Tibial nerve (tissue), 4 donors: ENCODE results near the gene RPS27L. TPM values are rescaled to one million over a fixed set of nuclear protein-coding genes. Genes with fewer than 3 reads are reported as not detected.
A peak's percentile ranks its signal among the peaks of the same experiment; 100 is the strongest.

Experiments
- DNase-seq, 2 donors: peaks; one replicate each; pipeline ENCODE4 v3.0.0-alpha.2; 2019; ENCODE audit warnings: low spot score in 2 of 2
- H3K27ac ChIP-seq, 4 donors: fragments of 200-600 bp; sonication (generic) in 3 of 4; one replicate each; pipeline ENCODE4 v1.5.1; 2017 to 2019; ENCODE audit warnings: mild to moderate bottlenecking in 1 of 4
- H3K27me3 ChIP-seq, 2 donors: fragments of 200-600 bp; sonication (generic) in 1 of 2; one replicate each; pipeline versions ENCODE4 v1.5.1 to v1.6.0; 2017 to 2019
- H3K36me3 ChIP-seq, 3 donors: fragments of 200-600 bp; sonication (generic); one replicate each; pipeline ENCODE4 v1.5.1; 2018 to 2019
- H3K4me1 ChIP-seq, 4 donors: fragments of 200-600 bp; sonication (generic) in 3 of 4; one replicate each; pipeline ENCODE4 v1.5.1; 2017 to 2019
- H3K4me3 ChIP-seq, 4 donors: fragments of 200-600 bp; sonication (generic) in 3 of 4; one replicate each; pipeline ENCODE4 v1.5.1; 2017 to 2019; ENCODE audit warnings: mild to moderate bottlenecking in 1 of 4, moderate library complexity in 1 of 4
- H3K9me3 ChIP-seq, 4 donors: fragments of 200-600 bp; sonication (generic) in 3 of 4; one replicate each; pipeline ENCODE4 v1.5.1; 2017 to 2019
- EP300 ChIP-seq, 2 donors: sonication (generic); formaldehyde crosslinking; IDR thresholded peaks; one replicate each; pipeline ENCODE4 v1.6.1; 2017; ENCODE audit warnings: antibody characterized with exemption in 2 of 2, mild to moderate bottlenecking in 1 of 2
- POLR2A ChIP-seq, 2 donors: fragments of 450-650 bp; IDR thresholded peaks; one replicate each; pipeline ENCODE4 v1.6.1; 2017; ENCODE audit warnings: antibody characterized with exemption in 2 of 2, mild to moderate bottlenecking in 2 of 2, moderate library complexity in 2 of 2
- WGBS, 2 donors: methylation state at CpG; one replicate each; pipeline ENCODE4 v1.1.5; 2018; 5-methylcytosine and 5-hydroxymethylcytosine counted together
- total RNA-seq, 4 donors: library from RNA; depleted of rRNA; stranded (reverse); fragments of >200 nt; gene quantifications; one replicate each; pipeline ENCODE4 v1.1.0, GENCODE V29; 2016
- TF ChIP-seq, protein P1 (sequence below), 5 experiments: fragments of 200-600 bp in 3 of 5; fragments of 450-650 bp in 2 of 5; sonication (generic) in 3 of 5; IDR thresholded peaks; one replicate each; pipeline ENCODE4 v1.5.1; 2016 to 2019; ENCODE audit warnings: antibody characterized with exemption in 5 of 5, mild to moderate bottlenecking in 3 of 5, moderate library complexity in 2 of 5

Gene RPS27L
- total RNA-seq, 4 donors from 2014 or later: 50.3 to 83.7 (median 71.7) TPM

DNA sequence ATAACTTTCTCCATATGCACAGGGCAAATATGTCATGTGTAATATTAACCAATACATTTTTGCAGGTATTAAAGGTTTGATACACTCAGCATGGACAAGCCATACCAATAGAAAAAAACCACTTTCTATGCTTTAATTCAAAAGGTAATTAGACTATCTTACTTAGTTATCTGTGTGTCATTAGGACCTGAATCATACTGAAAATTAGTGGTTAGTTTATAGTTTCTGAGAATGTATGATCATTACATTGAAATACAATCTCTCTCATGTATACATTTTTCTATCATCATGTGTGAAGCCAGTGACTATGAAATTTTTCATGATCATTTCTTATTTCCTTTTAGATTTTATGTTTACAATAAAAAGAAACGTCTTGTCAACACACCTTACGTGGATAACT lies 16.3 kb downstream of the RPS27L start:
- Histone ChIP-seq H3K4me3 (no peak overlapping the region), H3K9me3 (no peaks in the 10 kb centered on the region), H3K4me1 (peaks cover 0 to 12% (median 0%) of the 10 kb centered on the region in 4 donors), H3K36me3 (peaks cover 0 to 28% (median 0%) of the 10 kb centered on the region in 3 donors), H3K27ac (no peak overlapping the region), H3K27me3 (no peaks in the 10 kb centered on the region)
- no peak for DNase-seq
- WGBS, 2 donors: 88 to 90% methylated on average over 2 of the region's 2 CpGs
- TF ChIP-seq POLR2A (IDR thresholded peaks at IDR 0.05): no peak
- TF ChIP-seq EP300 (IDR thresholded peaks at IDR 0.05): no peak
- TF ChIP-seq, protein P1, sequence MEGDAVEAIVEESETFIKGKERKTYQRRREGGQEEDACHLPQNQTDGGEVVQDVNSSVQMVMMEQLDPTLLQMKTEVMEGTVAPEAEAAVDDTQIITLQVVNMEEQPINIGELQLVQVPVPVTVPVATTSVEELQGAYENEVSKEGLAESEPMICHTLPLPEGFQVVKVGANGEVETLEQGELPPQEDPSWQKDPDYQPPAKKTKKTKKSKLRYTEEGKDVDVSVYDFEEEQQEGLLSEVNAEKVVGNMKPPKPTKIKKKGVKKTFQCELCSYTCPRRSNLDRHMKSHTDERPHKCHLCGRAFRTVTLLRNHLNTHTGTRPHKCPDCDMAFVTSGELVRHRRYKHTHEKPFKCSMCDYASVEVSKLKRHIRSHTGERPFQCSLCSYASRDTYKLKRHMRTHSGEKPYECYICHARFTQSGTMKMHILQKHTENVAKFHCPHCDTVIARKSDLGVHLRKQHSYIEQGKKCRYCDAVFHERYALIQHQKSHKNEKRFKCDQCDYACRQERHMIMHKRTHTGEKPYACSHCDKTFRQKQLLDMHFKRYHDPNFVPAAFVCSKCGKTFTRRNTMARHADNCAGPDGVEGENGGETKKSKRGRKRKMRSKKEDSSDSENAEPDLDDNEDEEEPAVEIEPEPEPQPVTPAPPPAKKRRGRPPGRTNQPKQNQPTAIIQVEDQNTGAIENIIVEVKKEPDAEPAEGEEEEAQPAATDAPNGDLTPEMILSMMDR (IDR thresholded peaks at IDR 0.05): no peak

DNA sequence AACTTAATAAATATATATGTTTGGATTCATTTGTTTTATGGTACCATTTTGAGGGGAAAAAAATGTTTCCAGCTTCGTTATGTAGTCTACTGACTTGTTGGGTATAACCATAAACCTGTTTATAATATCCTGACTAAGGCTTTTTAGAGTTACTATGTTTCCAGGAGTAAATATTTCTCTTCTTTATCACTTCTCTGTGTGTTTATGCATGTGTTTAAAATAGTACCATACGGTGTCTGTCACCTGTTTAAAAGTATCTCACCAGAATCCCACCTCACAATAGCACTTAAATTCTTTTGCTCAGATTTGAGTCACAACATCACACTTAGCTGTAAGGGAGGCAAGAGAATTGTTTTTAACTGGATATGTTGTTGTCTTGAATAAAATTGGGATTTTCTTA lies 20.5 kb downstream of the RPS27L start:
- Histone ChIP-seq H3K4me3 (no peak overlapping the region), H3K36me3 (peaks cover 0 to 14% (median 0%) of the 10 kb centered on the region in 3 donors), H3K27me3 (no peaks in the 10 kb centered on the region), H3K4me1 (peaks cover 0 to 43% (median 16%) of the 10 kb centered on the region in 4 donors), H3K9me3 (no peaks in the 10 kb centered on the region), H3K27ac (peak overlapping the region in 1 of 4 donors; percentile 86)
- no peak for DNase-seq
- 86 to 88% methylated on average over 2 of the region's 2 CpGs for WGBS, 2 donors
- no peak for TF ChIP-seq EP300 (IDR thresholded peaks at IDR 0.05)
- TF ChIP-seq, protein P1 (IDR thresholded peaks at IDR 0.05): no peak
- no peak for TF ChIP-seq POLR2A (IDR thresholded peaks at IDR 0.05)

DNA sequence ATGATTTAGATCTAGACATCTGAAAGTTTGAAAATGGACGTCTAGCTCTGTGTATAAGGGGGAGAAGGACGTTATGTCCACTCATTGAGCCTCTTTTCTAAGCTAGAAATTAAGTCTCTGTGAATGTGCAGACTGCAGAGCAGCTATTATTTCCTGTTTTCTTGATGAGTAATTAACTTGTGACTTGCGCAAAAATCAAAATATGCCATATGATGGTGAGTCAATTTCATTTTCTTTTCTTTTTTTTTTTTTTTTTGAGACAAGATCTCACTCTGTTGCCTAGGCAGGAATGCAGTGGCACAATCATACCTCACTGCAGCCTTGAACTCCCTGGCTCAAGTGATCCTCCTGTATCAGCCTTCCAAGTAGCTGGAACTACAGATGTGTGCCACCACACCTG lies 21.5 kb downstream of the RPS27L start:
- Histone ChIP-seq H3K4me3 (no peak overlapping the region), H3K9me3 (no peaks in the 10 kb centered on the region), H3K27me3 (no peaks in the 10 kb centered on the region), H3K27ac (peak overlapping the region in 2 of 4 donors; percentile 60 to 86), H3K4me1 (peaks cover 0 to 43% (median 16%) of the 10 kb centered on the region in 4 donors), H3K36me3 (peaks cover 0 to 16% (median 0%) of the 10 kb centered on the region in 3 donors)
- no peak for DNase-seq
- 50 to 62% methylated on average over 3 of the region's 3 CpGs for WGBS, 2 donors
- TF ChIP-seq EP300 (IDR thresholded peaks at IDR 0.05): peak in 1 of 2 donors; percentile 44
- TF ChIP-seq POLR2A (IDR thresholded peaks at IDR 0.05): no peak
- TF ChIP-seq, protein P1 (IDR thresholded peaks at IDR 0.05): no peak

- Histone ChIP-seq H3K4me1 (peaks cover 0 to 43% (median 16%) of the 10 kb centered on the region in 4 donors), H3K27ac (peak overlapping the region in 2 of 4 donors; percentile 26 to 86), H3K27me3 (no peaks in the 10 kb centered on the region), H3K36me3 (peaks cover 0 to 20% (median 0%) of the 10 kb centered on the region in 3 donors), H3K9me3 (no peaks in the 10 kb centered on the region), H3K4me3 (no peak overlapping the region)
- no peak for DNase-seq
- 87 to 92% methylated on average over 5 of the region's 5 CpGs for WGBS, 2 donors
- TF ChIP-seq POLR2A (IDR thresholded peaks at IDR 0.05) (no peak), EP300 (IDR thresholded peaks at IDR 0.05) (no peak)
- TF ChIP-seq, protein P1 (IDR thresholded peaks at IDR 0.05): no peak
Observed at GRCh38 chr15:63135281-63135680, 22.0 kb downstream of the RPS27L start.

GRCh38 chr15:63134245-63134985 lies 22.9 kb downstream of the RPS27L start:
- Histone ChIP-seq H3K4me3 (no peak overlapping the region), H3K27me3 (no peaks in the 10 kb centered on the region), H3K4me1 (peaks cover 0 to 43% (median 16%) of the 10 kb centered on the region in 4 donors), H3K9me3 (no peaks in the 10 kb centered on the region), H3K36me3 (peaks cover 0 to 23% (median 0%) of the 10 kb centered on the region in 3 donors), H3K27ac (peak overlapping the region in 3 of 4 donors; percentile 51 to 86 (median 61))
- 86 to 90% methylated on average over 2 of the region's 2 CpGs for WGBS, 2 donors
- TF ChIP-seq, protein P1 (IDR thresholded peaks at IDR 0.05): no peak
- TF ChIP-seq POLR2A (IDR thresholded peaks at IDR 0.05) (no peak), EP300 (IDR thresholded peaks at IDR 0.05) (no peak)
- no peak for DNase-seq
